Right renal cortex interstitium (tissue), 3 donors: ENCODE results near the gene KNTC1. TPM values are rescaled to one million over a fixed set of nuclear protein-coding genes. Genes with fewer than 3 reads are reported as not detected.
"Not testable (repeated sequence)": the region's sequence is repeated elsewhere in the genome, so short reads cannot be mapped to it uniquely, and the experiment has no call there.

Experiments
- DNase-seq, 3 donors: peaks; one replicate each; pipeline ENCODE4 v3.0.0-alpha.2; 2013; ENCODE audit warnings: low read depth in 3 of 3, low spot score in 2 of 3
- polyA plus RNA-seq, 3 donors: library from polyadenylated mRNA; unstranded; fragments of 120-200 nt; gene quantifications; one replicate each; pipeline ENCODE4 v1.2.1, GENCODE V29; 2013; ENCODE audit not compliant: insufficient read length in 3 of 3

Gene KNTC1
- polyA plus RNA-seq, 3 donors = 31.6 to 37.1 (median 32.3) TPM

- DNase-seq = no peak
These were observed 20.6 kb upstream of the KNTC1 start for GRCh38 chr12:122506393-122506938.

DNA sequence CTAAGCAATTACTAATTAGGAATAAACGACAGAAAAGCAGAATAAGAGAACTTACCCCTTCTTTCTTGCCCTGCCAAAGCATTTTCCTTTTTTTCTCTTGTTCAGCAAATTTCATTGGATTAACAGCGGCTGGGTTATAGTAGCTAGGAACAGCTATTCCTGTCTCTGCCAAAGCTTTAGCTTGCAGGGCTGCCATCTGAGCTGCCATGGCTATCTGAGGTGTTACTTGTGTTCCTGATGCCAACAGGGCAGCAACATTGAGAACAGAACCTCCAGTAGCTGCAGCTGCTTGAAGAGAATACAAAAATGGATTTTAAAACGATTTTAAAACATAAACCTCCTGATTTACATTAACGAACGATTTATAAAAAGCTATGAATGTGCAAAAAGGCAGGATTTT, 18.9 kb upstream of the KNTC1 start:
- no peak for DNase-seq

GRCh38 chr12:122513028-122513427, 14.0 kb upstream of the KNTC1 start:
- DNase-seq = not testable (repeated sequence)

GRCh38 chr12:122513660-122514059, 13.4 kb upstream of the KNTC1 start:
- DNase-seq = no peak

- no peak for DNase-seq
These were observed 11.8 kb upstream of the KNTC1 start for GRCh38 chr12:122515275-122515674.

DNA sequence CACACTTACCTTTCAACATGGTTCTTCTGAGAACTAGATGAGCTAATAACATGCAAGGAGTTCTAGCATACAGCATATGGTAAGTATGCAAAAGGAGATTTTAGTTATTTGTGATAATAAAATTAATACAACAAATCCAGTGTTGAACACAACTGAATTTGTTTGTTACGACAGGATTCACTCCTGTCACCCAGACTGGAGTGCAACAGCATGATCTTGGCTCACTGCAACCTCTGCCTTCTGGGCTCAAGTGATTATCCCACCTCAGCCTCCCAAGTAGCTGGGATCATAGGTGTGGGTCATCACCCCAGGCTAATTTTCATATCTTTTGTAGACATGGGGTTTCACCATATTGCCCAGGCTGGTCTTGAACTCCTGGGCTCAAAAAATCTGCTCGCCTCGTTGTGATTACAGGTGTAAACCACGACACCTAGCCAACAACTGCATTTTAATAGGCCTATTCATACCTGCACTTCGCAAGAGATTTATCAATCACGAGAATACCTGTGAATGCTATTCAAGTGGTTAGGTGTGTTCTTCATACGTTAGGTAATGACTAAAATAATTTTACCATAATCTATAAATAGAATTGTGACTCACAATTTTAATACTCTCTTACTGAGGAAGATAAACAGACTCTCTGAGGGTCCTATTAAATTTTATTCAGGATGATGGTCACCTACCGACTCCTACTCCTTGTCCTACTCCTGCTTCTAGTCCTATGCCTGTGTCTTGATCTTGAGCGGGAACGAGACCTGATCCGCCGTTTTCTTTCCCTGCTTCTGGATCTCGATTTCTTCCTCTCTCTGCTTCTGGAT, 10.3 kb upstream of the KNTC1 start:
- no peak for DNase-seq

- no peak for DNase-seq
These were observed 9.2 kb upstream of the KNTC1 start for GRCh38 chr12:122517877-122518276.

GRCh38 chr12:122518908-122519307, 8.1 kb upstream of the KNTC1 start:
- no peak for DNase-seq

- DNase-seq = no peak
These were observed 7.6 kb upstream of the KNTC1 start for GRCh38 chr12:122519418-122519817.

DNA sequence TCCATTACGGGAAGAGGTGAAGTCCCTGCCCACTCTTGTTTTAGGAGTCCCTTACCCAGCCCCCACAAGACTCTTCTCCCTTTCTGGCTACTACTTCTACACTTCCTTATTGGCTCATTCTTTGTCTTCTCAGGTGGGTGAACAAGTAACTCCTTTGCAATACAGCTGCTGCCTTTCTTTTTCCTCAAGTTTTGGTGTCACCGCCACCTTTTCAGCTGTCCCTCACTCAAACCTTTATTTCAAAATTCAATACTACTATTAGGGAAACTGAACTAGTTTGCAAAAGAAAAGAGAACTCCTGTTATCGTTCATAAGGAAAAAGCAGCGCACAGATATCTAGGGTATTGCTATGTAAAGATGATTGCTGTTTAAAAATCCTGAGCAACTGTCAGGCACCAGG, 6.4 kb upstream of the KNTC1 start:
- no peak for DNase-seq

DNA sequence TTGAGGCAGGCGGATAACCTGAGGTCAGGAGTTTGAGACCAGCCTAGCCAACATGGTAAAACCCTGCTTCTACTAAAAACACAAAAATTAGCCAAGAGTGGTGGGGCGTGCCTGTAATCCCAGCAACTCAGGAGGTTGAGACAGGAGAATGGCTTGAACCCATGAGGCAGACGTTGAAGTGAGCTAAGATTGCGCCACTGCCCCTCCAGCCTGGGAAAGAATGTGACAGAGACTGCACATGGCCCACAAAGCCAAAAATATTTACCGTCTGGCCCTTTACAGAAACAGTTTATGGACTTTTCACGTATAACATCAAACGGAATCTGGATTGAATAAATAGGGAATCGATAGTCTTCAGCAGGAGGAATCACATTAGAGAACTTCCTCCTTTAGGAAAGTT, 3.8 kb upstream of the KNTC1 start:
- DNase-seq = no peak

GRCh38 chr12:122523846-122524718, 3.0 kb upstream of the KNTC1 start:
- no peak for DNase-seq

DNA sequence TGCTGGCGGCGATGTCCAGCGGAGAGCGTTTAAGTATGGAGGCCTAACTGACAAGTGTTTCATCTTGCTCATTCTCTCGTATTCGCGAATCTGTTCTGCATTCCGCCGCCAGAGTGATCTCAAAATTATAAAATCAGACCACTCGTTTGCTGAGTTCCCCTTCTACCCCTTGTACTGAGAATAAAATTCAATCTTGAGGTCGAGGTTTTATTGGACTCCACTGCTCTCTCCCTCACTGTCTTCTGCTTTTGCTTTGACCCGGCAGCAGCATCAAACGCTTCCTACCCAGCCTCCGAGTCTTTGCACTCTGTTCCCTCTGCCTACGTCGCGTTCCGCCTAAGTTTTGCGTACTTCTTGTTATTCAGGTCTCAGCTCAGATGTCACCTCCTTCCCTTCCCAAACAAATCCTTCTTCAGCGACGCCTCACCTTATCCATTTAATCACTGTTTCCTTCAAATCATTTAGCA, 462 bp downstream of the KNTC1 start:
- no peak for DNase-seq

DNA sequence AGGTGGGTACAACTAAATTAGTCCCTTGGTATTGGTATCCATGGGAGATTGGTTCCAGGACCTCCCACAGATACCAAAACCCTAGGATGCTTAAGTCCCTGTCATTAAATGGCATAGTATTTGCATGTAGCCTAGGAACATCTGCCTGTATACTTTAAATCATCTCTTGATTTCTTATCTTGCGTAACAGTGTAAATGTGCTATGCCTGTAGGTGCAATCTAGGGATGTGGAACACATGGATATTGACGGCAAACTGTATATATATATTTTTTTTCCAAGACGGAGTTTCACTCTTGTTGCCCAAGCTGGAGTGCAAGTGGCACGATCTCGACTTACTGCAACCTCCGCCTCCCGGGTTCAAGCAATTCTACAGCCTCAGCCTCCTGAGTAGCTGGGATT, 1.5 kb downstream of the KNTC1 start:
- DNase-seq = no peak

- no peak for DNase-seq
These were observed 1.9 kb downstream of the KNTC1 start for GRCh38 chr12:122528992-122529391.

GRCh38 chr12:122533856-122534255, 6.8 kb downstream of the KNTC1 start:
- no peak for DNase-seq

- no peak for DNase-seq
These were observed 10.0 kb downstream of the KNTC1 start for GRCh38 chr12:122537021-122537420.

DNA sequence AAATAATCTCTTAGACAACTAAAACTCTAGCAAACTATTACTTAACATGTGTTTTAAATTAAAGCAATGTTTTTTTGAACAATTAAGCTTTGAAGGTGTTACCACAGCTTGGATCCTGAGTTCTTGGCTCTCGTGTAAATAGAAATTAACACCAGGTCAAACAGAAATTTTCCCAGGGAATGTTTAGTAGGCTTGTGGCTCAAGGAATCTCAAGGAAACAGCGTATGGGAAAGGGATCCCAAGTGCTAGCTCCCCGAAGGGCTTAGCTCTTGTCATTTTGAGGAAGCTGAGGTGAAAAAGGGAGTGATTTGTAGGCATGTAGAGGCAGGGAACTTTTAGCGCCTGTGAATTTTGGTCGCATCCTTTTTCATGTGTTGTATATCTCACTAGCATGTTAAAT, 11.4 kb downstream of the KNTC1 start:
- no peak for DNase-seq

DNA sequence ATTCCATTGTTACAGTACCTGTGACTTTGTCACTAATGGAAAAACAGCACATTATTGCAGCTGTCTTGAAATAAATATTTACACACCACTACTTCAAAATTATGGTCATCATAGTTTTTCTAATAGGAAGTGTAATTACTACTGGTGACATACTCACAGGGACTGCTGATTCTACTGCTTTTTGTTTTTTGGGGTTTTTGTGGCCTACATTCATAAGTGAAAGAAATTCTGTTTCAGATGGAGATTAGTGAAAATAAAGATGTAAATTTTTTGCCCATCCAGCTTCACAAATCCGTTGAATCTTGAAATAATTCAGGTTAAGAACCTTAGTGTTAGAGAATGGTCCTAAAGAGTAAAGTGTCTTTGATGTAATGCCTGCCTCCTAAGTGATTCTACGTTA, 17.5 kb downstream of the KNTC1 start:
- DNase-seq = no peak

GRCh38 chr12:122545855-122546254, 18.8 kb downstream of the KNTC1 start:
- DNase-seq = no peak

DNA sequence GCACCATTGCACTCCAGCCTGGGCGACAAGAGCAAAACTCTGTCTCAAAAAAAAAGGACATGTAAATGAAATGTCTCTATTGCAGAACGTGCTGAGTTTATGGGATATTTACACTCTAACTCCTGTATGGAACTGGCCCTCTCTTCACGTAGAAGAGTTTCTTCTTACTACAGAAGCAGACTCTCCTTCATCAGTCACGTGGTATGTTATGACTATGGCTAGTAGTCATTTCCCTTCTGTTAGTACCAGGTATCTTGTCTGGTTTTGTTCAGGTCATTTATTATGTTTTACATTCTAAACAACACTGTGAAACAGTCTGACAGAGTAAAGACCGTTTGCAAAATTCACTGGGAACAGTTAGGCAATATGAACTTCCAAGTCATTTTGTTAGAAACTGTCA, 20.3 kb downstream of the KNTC1 start:
- no peak for DNase-seq
